HEK293T (cell line): ENCODE results near the gene CHEK1.

Experiments used
- CTCF ChIA-PET: fragments of 350-600 bp; formaldehyde crosslinking; extraction: SDS; loops from one replicate; lab custom pipeline; 2021; ENCODE audit warnings: antibody characterized with exemption, inconsistent platforms; lab: Yijun Ruan, JAX
- POLR2A ChIA-PET: fragments of 350-600 bp; formaldehyde crosslinking; extraction: SDS; loops from one replicate; lab custom pipeline; 2020; ENCODE audit warnings: antibody characterized with exemption, inconsistent platforms; lab: Yijun Ruan, JAX
- DNase-seq: peaks from one replicate; pipeline ENCODE4 v3.0.0; 2012; ENCODE audit warnings: mixed read lengths; ENCODE audit errors: extremely low spot score
- ARNT ChIP-seq: fragments of 450-650 bp; IDR thresholded peaks from 2 replicates; pipeline ENCODE4 v1.6.1; 2017; ENCODE audit warnings: mild to moderate bottlenecking
- BHLHE40 ChIP-seq: fragments of 450-650 bp; IDR thresholded peaks from 2 replicates; pipeline ENCODE4 v1.6.1; 2016; ENCODE audit warnings: mild to moderate bottlenecking, moderate library complexity, borderline replicate concordance
- CTBP1 ChIP-seq: fragments of 450-650 bp; IDR thresholded peaks from 2 replicates; pipeline ENCODE4 v1.6.1; 2016; ENCODE audit warnings: borderline replicate concordance
- ELF4 ChIP-seq: fragments of 450-650 bp; IDR thresholded peaks from 2 replicates; pipeline ENCODE4 v1.6.1; 2017; ENCODE audit warnings: antibody characterized with exemption
- FOXA1 ChIP-seq: fragments of 450-650 bp; IDR thresholded peaks from 2 replicates; pipeline ENCODE4 v1.6.1; 2016; ENCODE audit warnings: mild to moderate bottlenecking
- FOXK2 ChIP-seq: fragments of 450-650 bp; IDR thresholded peaks from 2 replicates; pipeline ENCODE4 v1.6.1; 2016; ENCODE audit warnings: mild to moderate bottlenecking
- FOXM1 ChIP-seq: fragments of 450-650 bp; IDR thresholded peaks from 2 replicates; pipeline ENCODE4 v1.6.1; 2017; ENCODE audit warnings: mild to moderate bottlenecking, borderline replicate concordance
- HDGF ChIP-seq: fragments of 450-650 bp; IDR thresholded peaks from 2 replicates; pipeline ENCODE4 v1.6.1; 2017; ENCODE audit warnings: antibody characterized with exemption, borderline replicate concordance
- L3MBTL2 ChIP-seq: fragments of 450-650 bp; conservative IDR thresholded peaks from 2 replicates; pipeline ENCODE4 v1.6.1; 2016; ENCODE audit warnings: mild to moderate bottlenecking
- LEF1 ChIP-seq: fragments of 450-650 bp; IDR thresholded peaks from 2 replicates; pipeline ENCODE4 v1.6.1; 2017; ENCODE audit warnings: mild to moderate bottlenecking, borderline replicate concordance
- NFRKB ChIP-seq: fragments of 450-650 bp; IDR thresholded peaks from 2 replicates; pipeline ENCODE4 v1.6.1; 2016; ENCODE audit warnings: mild to moderate bottlenecking, moderate library complexity
- PKNOX1 ChIP-seq: fragments of 450-650 bp; IDR thresholded peaks from 2 replicates; pipeline ENCODE4 v1.6.1; 2016
- SP1 ChIP-seq: fragments of 450-650 bp; IDR thresholded peaks from 2 replicates; pipeline ENCODE4 v1.6.1; 2017
- SUZ12 ChIP-seq: fragments of 450-650 bp; IDR thresholded peaks from 2 replicates; pipeline ENCODE4 v1.6.1; 2016; ENCODE audit warnings: mild to moderate bottlenecking
- TARDBP ChIP-seq: fragments of 450-650 bp; IDR thresholded peaks from 2 replicates; pipeline ENCODE4 v1.6.1; 2016
- ZNF384 ChIP-seq: fragments of 450-650 bp; IDR thresholded peaks from 2 replicates; pipeline ENCODE4 v1.6.1; 2016

The CHEK1 gene

GRCh38 chr11:125609545-125609944 lies 15.4 kb upstream of the CHEK1 start:
- CTCF ChIA-PET, result no interaction called here
- no peak for TF ChIP-seq ARNT
- no peak for TF ChIP-seq ZNF384
- TF ChIP-seq ELF4, result no peak
- no peak for TF ChIP-seq FOXM1
- TF ChIP-seq HDGF, result no peak
- no peak for TF ChIP-seq NFRKB
- TF ChIP-seq BHLHE40, result no peak
- no peak for TF ChIP-seq FOXA1
- TF ChIP-seq SUZ12, result no peak
- TF ChIP-seq SP1, result no peak
- no peak for TF ChIP-seq PKNOX1
- TF ChIP-seq CTBP1, result no peak
- no peak for TF ChIP-seq LEF1
- no peak for TF ChIP-seq TARDBP
- TF ChIP-seq FOXK2, result no peak
- no peak for TF ChIP-seq L3MBTL2
- POLR2A ChIA-PET, result interaction anchor here (1.1 kb wide), 1 partner anchor 17 kb away, joined by 4 read pairs; the partner anchor contains the start of gene STT3A
- DNase-seq, result no peak

GRCh38 chr11:125618383-125618782 lies 6.6 kb upstream of the CHEK1 start:
- ChIA-PET POLR2A (no interaction called here), CTCF (no interaction called here)

GRCh38 chr11:125621995-125622394 lies 3.0 kb upstream of the CHEK1 start:
- ChIA-PET POLR2A (interaction anchor here (1.0 kb wide), 1 partner anchor 30 kb away, joined by 3 read pairs; the partner anchor contains the start of gene STT3A), CTCF (no interaction called here)
- TF ChIP-seq FOXA1 (no peak), FOXM1 (no peak), SUZ12 (no peak), L3MBTL2 (no peak), ELF4 (no peak), BHLHE40 (no peak), ZNF384 (no peak), CTBP1 (no peak), TARDBP (no peak), SP1 (no peak), PKNOX1 (no peak), LEF1 (no peak), ARNT (no peak), HDGF (no peak), NFRKB (no peak), FOXK2 (no peak)
- no peak for DNase-seq

More at GRCh38 chr11:125618383-125618782, 6.6 kb upstream of the CHEK1 start:
- no peak for DNase-seq
- TF ChIP-seq FOXA1 (no peak), SP1 (no peak), NFRKB (no peak), PKNOX1 (no peak), FOXM1 (no peak), TARDBP (no peak), ARNT (no peak), HDGF (no peak), CTBP1 (no peak), ELF4 (no peak), L3MBTL2 (no peak), LEF1 (no peak), BHLHE40 (no peak), ZNF384 (no peak), FOXK2 (no peak), SUZ12 (no peak)

GRCh38 chr11:125623064-125623463 lies 1.9 kb upstream of the CHEK1 start:
- POLR2A ChIA-PET, result no interaction called here
- CTCF ChIA-PET, result no interaction called here
- no peak for DNase-seq
- no peak for TF ChIP-seq NFRKB
- no peak for TF ChIP-seq L3MBTL2

- ChIA-PET POLR2A (interaction anchor here (1.1 to 3.4 kb wide), 5 partner anchors 30 to 56 kb away, joined by 3 to 22 read pairs (median 6); partner anchors contain the start of genes EI24 and STT3A), CTCF (no interaction called here)
- TF ChIP-seq L3MBTL2 (peak; percentile 79), ARNT (no peak)
- DNase-seq, result no peak
These were observed 264 bp downstream of the CHEK1 start for GRCh38 chr11:125625225-125625629.

- TF ChIP-seq L3MBTL2 (peak; percentile 94), FOXK2 (no peak)
- CTCF ChIA-PET, result interaction anchor here (1.0 kb wide), 1 partner anchor 56 kb away, joined by 3 read pairs; no protein-coding TSS in a partner anchor
- POLR2A ChIA-PET, result interaction anchor here (0.6 to 3.4 kb wide), 9 partner anchors 10 to 262 kb away, joined by 3 to 22 read pairs (median 4); partner anchors contain the start of genes EI24, HYLS1 and STT3A
- DNase-seq, result peak; percentile 78
These were observed 796 bp downstream of the CHEK1 start for GRCh38 chr11:125625630-125626287.
